Mesothelial cell of epicardium (in vitro differentiated cells): ENCODE results near the gene C8A. TPM values are rescaled to one million over a fixed set of nuclear protein-coding genes. Genes with fewer than 3 reads are reported as not detected.

Experiments used
- DNase-seq, 2 experiments: peaks; one replicate each; pipeline ENCODE4 v3.0.0; 2021; ENCODE audit warnings: low spot score in 2 of 2; ENCODE audit not compliant: unreplicated experiment in 2 of 2
- H3K27ac Mint-ChIP-seq: 2 replicates; pipeline ENCODE4 v1.8.0; 2021; ENCODE audit warnings: mixed read lengths
- H3K27me3 Mint-ChIP-seq: 2 replicates; pipeline ENCODE4 v1.8.0; 2021; ENCODE audit warnings: low read depth, mixed read lengths
- H3K36me3 Mint-ChIP-seq: 2 replicates; pipeline ENCODE4 v1.8.0; 2021; ENCODE audit warnings: mixed read lengths
- H3K4me1 Mint-ChIP-seq: 2 replicates; pipeline ENCODE4 v1.8.0; 2021; ENCODE audit warnings: mixed read lengths
- H3K4me3 Mint-ChIP-seq: 2 replicates; pipeline ENCODE4 v1.8.0; 2021; ENCODE audit warnings: mild to moderate bottlenecking, moderate library complexity, mixed read lengths
- H3K9me3 Mint-ChIP-seq: 2 replicates; pipeline ENCODE4 v1.8.0; 2021; ENCODE audit warnings: mixed read lengths
- CTCF ChIP-seq: fragments of 200-600 bp; sonication (generic); IDR thresholded peaks from one replicate; pipeline ENCODE4 v1.5.0; 2021; ENCODE audit warnings: antibody characterized with exemption; ENCODE audit not compliant: unreplicated experiment
- total RNA-seq: library from RNA; stranded (reverse); gene quantifications from 3 replicates; pipeline ENCODE4 v1.2.1, GENCODE V29; 2021

Gene C8A
- total RNA-seq, 1 donor from 2014 or later, result not detected

GRCh38 chr1:56920591-56921001, 66.0 kb downstream of the C8A start:
- Mint-ChIP-seq H3K9me3 (no peaks in the 10 kb centered on the region), H3K4me1 (peaks cover 26% of the 10 kb centered on the region), H3K27ac (no peak overlapping the region)

DNA sequence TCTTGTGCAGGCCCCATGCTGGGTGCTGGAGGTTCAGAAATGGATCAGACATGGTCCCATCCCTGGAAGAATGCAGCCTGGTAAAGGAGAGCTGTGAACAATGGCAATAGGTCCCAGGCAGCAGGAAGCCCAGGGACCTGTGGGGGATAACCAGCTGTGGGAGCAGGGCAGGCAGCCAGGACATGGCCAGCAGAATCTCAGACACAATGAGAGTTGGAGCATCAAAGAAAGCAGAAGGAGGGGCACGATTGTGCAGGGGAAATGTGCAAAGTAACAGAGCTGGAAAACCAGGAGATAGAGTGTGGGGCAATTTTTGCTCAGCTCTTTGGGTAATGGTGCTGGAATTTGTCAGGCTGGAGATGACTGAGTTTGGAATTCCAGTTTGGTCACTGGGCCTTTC, 66.9 kb downstream of the C8A start:
- H3K4me1 Mint-ChIP-seq, result peaks cover 26% of the 10 kb centered on the region
- H3K27me3 Mint-ChIP-seq, result peaks cover 50% of the 10 kb centered on the region
- H3K36me3 Mint-ChIP-seq, result no peaks in the 10 kb centered on the region
- H3K27ac Mint-ChIP-seq, result no peak overlapping the region
- DNase-seq, result no peak
- no peak overlapping the region for H3K4me3 Mint-ChIP-seq
- no peaks in the 10 kb centered on the region for H3K9me3 Mint-ChIP-seq
- TF ChIP-seq CTCF, result no peak

More at GRCh38 chr1:56920591-56921001, 66.0 kb downstream of the C8A start:
- Mint-ChIP-seq H3K36me3 (no peaks in the 10 kb centered on the region), H3K4me3 (no peak overlapping the region), H3K27me3 (peaks cover 51% of the 10 kb centered on the region)
- no peak for DNase-seq
- TF ChIP-seq CTCF, result no peak

DNA sequence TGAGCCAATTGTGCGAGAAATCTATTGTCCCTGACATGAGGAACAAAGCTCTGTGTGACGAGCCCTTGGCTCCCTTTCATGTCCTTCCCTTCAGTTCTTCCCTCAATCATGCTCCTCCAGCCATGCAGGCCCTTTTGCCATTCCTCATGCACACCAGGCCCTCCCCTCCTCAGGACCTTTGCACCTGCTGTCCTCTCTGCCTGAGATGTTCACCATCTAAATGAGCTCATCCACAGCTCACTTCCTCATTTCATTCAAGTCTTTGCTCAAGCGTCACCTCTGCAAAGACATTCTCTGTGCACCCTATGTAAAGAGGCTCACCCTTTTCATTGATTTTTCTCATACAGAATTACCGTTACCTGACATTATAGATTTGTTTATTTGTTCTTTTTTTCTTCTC, 67.5 kb downstream of the C8A start:
- Mint-ChIP-seq H3K27ac (no peak overlapping the region), H3K9me3 (no peaks in the 10 kb centered on the region)

DNA sequence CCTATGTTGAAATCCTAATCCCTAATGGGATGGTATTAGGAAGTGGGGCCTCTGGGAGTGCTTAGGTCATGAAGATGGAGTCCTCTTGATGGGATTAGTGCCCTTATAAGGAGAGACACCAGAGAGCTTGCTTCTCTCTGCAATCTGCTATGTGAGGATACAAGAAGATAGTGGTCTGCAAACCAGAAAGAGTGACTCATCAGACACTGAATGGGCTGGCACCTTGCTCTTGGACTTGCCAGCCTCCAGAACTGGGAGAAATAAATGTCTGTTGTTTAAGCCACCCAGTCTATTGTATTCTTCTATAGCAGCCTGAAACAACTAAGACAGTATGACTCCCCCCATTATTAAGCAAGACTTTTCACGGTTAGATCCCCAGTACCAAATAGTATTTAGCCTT, 67.9 kb downstream of the C8A start:
- Mint-ChIP-seq H3K27me3 (peaks cover 48% of the 10 kb centered on the region), H3K27ac (no peak overlapping the region)
- DNase-seq, result no peak

More for the DNA sequence above, 67.5 kb downstream of the C8A start:
- Mint-ChIP-seq H3K4me3 (no peak overlapping the region), H3K27me3 (peaks cover 48% of the 10 kb centered on the region), H3K4me1 (peaks cover 26% of the 10 kb centered on the region), H3K36me3 (no peaks in the 10 kb centered on the region)
- no peak for DNase-seq
- TF ChIP-seq CTCF, result no peak

DNA sequence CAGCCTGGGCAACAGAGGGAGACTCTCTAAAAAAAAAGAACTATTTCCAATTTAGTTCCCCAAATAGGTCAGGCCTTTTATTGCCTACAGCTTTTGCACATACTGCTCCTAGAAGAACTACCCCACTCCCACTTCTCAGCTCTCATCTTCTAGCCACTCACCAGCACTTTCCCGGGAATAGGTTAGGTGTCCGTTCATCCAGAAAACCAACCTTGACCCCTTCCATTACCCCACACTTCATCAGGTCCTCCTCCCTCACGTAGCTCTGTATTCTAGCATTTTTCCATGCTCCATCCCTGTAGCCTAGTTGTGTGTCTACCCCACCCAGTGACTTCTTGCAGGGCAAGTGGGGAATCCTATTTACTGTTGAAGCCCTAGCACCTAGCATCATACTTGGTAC, 68.6 kb downstream of the C8A start:
- Mint-ChIP-seq H3K9me3 (no peaks in the 10 kb centered on the region), H3K27ac (no peak overlapping the region), H3K4me1 (peaks cover 26% of the 10 kb centered on the region), H3K36me3 (no peaks in the 10 kb centered on the region), H3K27me3 (peaks cover 45% of the 10 kb centered on the region), H3K4me3 (no peak overlapping the region)
- DNase-seq, result no peak
- no peak for TF ChIP-seq CTCF

More for the DNA sequence above, 67.9 kb downstream of the C8A start:
- Mint-ChIP-seq H3K9me3 (no peaks in the 10 kb centered on the region), H3K4me3 (no peak overlapping the region), H3K4me1 (peaks cover 26% of the 10 kb centered on the region), H3K36me3 (no peaks in the 10 kb centered on the region)
- TF ChIP-seq CTCF, result no peak

DNA sequence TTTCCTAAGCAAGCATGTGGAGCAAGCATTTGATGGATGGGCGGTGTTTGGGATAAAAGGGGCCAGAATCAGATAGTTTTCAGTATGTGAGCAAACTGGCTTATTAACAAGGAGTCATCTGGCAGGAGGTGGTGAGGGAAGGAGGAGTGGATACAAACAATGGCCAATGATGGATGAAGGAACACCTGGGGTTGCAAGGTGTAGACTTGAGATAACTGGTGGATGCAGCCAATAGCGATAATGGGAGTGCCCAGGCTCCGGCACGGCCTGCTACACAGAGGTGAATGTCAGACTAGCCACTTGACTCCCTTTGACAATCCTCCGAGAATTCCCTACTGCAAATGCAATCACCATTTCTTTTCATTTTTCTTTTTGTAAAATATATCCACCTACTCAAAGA, 69.5 kb downstream of the C8A start:
- no peaks in the 10 kb centered on the region for H3K36me3 Mint-ChIP-seq
- no peak overlapping the region for H3K27ac Mint-ChIP-seq
- no peak for TF ChIP-seq CTCF
- H3K9me3 Mint-ChIP-seq, result peaks cover 7% of the 10 kb centered on the region
- H3K4me1 Mint-ChIP-seq, result peaks cover 26% of the 10 kb centered on the region
- peaks cover 50% of the 10 kb centered on the region for H3K27me3 Mint-ChIP-seq
- no peak overlapping the region for H3K4me3 Mint-ChIP-seq
- no peak for DNase-seq
